ENCODE results near the gene KLF17.

Gene KLF17

GRCh38 chr1:44118682-44119081, at the start of gene KLF17:
Gene KLF17 (plus strand): TSS chr1:44118821. CDS start chr1:44118908, 87 bp downstream.
- in situ Hi-C loops (cut with HindIII; ENCODE audit: low pct_unique_long_range_greater_than_20kb, low sequenced_read_pairs): no loop called here
- TF ChIP-seq JUND (IDR thresholded peaks at IDR 0.05; ENCODE audit: low read depth): no peak
- no peak for DNase-seq (ENCODE audit: low read depth in 1 of 2, low spot score in 1 of 2)

- TF ChIP-seq JUND (IDR thresholded peaks at IDR 0.05; ENCODE audit: low read depth): no peak
- no peak for DNase-seq (ENCODE audit: low read depth in 1 of 2, low spot score in 1 of 2)
- in situ Hi-C loops (cut with HindIII; ENCODE audit: low pct_unique_long_range_greater_than_20kb, low sequenced_read_pairs): no loop called here
Measured at GRCh38 chr1:44071461-44071860, 47.2 kb upstream of the KLF17 start.

GRCh38 chr1:44072204-44072603, 46.4 kb upstream of the KLF17 start:
- TF ChIP-seq JUND (IDR thresholded peaks at IDR 0.05; ENCODE audit: low read depth): no peak
- no peak for DNase-seq (ENCODE audit: low read depth in 1 of 2, low spot score in 1 of 2)
- in situ Hi-C loops (cut with HindIII; ENCODE audit: low pct_unique_long_range_greater_than_20kb, low sequenced_read_pairs): no loop called here

- DNase-seq (ENCODE audit: low read depth in 1 of 2, low spot score in 1 of 2): no peak
- in situ Hi-C loops (cut with HindIII; ENCODE audit: low pct_unique_long_range_greater_than_20kb, low sequenced_read_pairs): no loop called here
- no peak for TF ChIP-seq JUND (IDR thresholded peaks at IDR 0.05; ENCODE audit: low read depth)
Measured at GRCh38 chr1:44072821-44073220, 45.8 kb upstream of the KLF17 start.

GRCh38 chr1:44073528-44073927, 45.1 kb upstream of the KLF17 start:
- in situ Hi-C loops (cut with HindIII; ENCODE audit: low pct_unique_long_range_greater_than_20kb, low sequenced_read_pairs): no loop called here
- no peak for DNase-seq (ENCODE audit: low read depth in 1 of 2, low spot score in 1 of 2)
- no peak for TF ChIP-seq JUND (IDR thresholded peaks at IDR 0.05; ENCODE audit: low read depth)

GRCh38 chr1:44074415-44074814, 44.2 kb upstream of the KLF17 start:
- in situ Hi-C loops (cut with HindIII; ENCODE audit: low pct_unique_long_range_greater_than_20kb, low sequenced_read_pairs): no loop called here
- TF ChIP-seq JUND (IDR thresholded peaks at IDR 0.05; ENCODE audit: low read depth): no peak
- DNase-seq (ENCODE audit: low read depth in 1 of 2, low spot score in 1 of 2): no peak

GRCh38 chr1:44076066-44076465, 42.6 kb upstream of the KLF17 start:
- DNase-seq (ENCODE audit: low read depth in 1 of 2, low spot score in 1 of 2): no peak
- no peak for TF ChIP-seq JUND (IDR thresholded peaks at IDR 0.05; ENCODE audit: low read depth)
- in situ Hi-C loops (cut with HindIII; ENCODE audit: low pct_unique_long_range_greater_than_20kb, low sequenced_read_pairs): no loop called here

GRCh38 chr1:44077421-44077820, 41.2 kb upstream of the KLF17 start:
- TF ChIP-seq JUND (IDR thresholded peaks at IDR 0.05; ENCODE audit: low read depth): no peak
- in situ Hi-C loops (cut with HindIII; ENCODE audit: low pct_unique_long_range_greater_than_20kb, low sequenced_read_pairs): no loop called here
- no peak for DNase-seq (ENCODE audit: low read depth in 1 of 2, low spot score in 1 of 2)

- in situ Hi-C loops (cut with HindIII; ENCODE audit: low pct_unique_long_range_greater_than_20kb, low sequenced_read_pairs): no loop called here
- TF ChIP-seq JUND (IDR thresholded peaks at IDR 0.05; ENCODE audit: low read depth): no peak
- no peak for DNase-seq (ENCODE audit: low read depth in 1 of 2, low spot score in 1 of 2)
Measured at GRCh38 chr1:44078104-44078503, 40.5 kb upstream of the KLF17 start.

GRCh38 chr1:44079566-44079965, 39.1 kb upstream of the KLF17 start:
- in situ Hi-C loops (cut with HindIII; ENCODE audit: low pct_unique_long_range_greater_than_20kb, low sequenced_read_pairs): no loop called here
- no peak for DNase-seq (ENCODE audit: low read depth in 1 of 2, low spot score in 1 of 2)
- TF ChIP-seq JUND (IDR thresholded peaks at IDR 0.05; ENCODE audit: low read depth): no peak

- TF ChIP-seq JUND (IDR thresholded peaks at IDR 0.05; ENCODE audit: low read depth): no peak
- DNase-seq (ENCODE audit: low read depth in 1 of 2, low spot score in 1 of 2): no peak
- in situ Hi-C loops (cut with HindIII; ENCODE audit: low pct_unique_long_range_greater_than_20kb, low sequenced_read_pairs): no loop called here
Measured at GRCh38 chr1:44084998-44085675, 33.5 kb upstream of the KLF17 start.

GRCh38 chr1:44086692-44087474, 31.7 kb upstream of the KLF17 start:
- in situ Hi-C loops (cut with HindIII; ENCODE audit: low pct_unique_long_range_greater_than_20kb, low sequenced_read_pairs): no loop called here
- no peak for TF ChIP-seq JUND (IDR thresholded peaks at IDR 0.05; ENCODE audit: low read depth)
- DNase-seq (ENCODE audit: low read depth in 1 of 2, low spot score in 1 of 2): no peak

- TF ChIP-seq JUND (IDR thresholded peaks at IDR 0.05; ENCODE audit: low read depth): no peak
- no peak for DNase-seq (ENCODE audit: low read depth in 1 of 2, low spot score in 1 of 2)
- in situ Hi-C loops (cut with HindIII; ENCODE audit: low pct_unique_long_range_greater_than_20kb, low sequenced_read_pairs): no loop called here
Measured at GRCh38 chr1:44089371-44090048, 29.1 kb upstream of the KLF17 start.

All from T47D (cell line).